Measurements from ENCODE around the gene GGA2.
A peak's percentile ranks its signal among the peaks of the same experiment; 100 is the strongest.
"Not testable (repeated sequence)": the region's sequence is repeated elsewhere in the genome, so short reads cannot be mapped to it uniquely, and the experiment has no call there.

The GGA2 gene

GRCh38 chr16:23523876-23524385, 13.6 kb upstream of the GGA2 start:
- no peak for DNase-seq

- DNase-seq = no peak
Observed at GRCh38 chr16:23523321-23523720, 13.0 kb upstream of the GGA2 start.

- DNase-seq = no peak
Observed at GRCh38 chr16:23521965-23522364, 11.7 kb upstream of the GGA2 start.

GRCh38 chr16:23521037-23521743, 10.9 kb upstream of the GGA2 start:
- peak; percentile 25 to 44 for DNase-seq

GRCh38 chr16:23520500-23520899, 10.2 kb upstream of the GGA2 start:
- peak in 1 of 2 experiments; percentile 2 for DNase-seq

- DNase-seq = no peak
Observed at GRCh38 chr16:23519282-23519681, 9.0 kb upstream of the GGA2 start.

- peak; percentile 40 to 44 for DNase-seq
Observed at GRCh38 chr16:23518435-23518891, 8.2 kb upstream of the GGA2 start.

- DNase-seq = peak; percentile 43 to 45
Observed at GRCh38 chr16:23516366-23517137, 6.3 kb upstream of the GGA2 start.

- no peak for DNase-seq
Observed at GRCh38 chr16:23515881-23516280, 5.6 kb upstream of the GGA2 start.

GRCh38 chr16:23514381-23515152, 4.3 kb upstream of the GGA2 start:
- DNase-seq = no peak

GRCh38 chr16:23512168-23512695, 1.9 kb upstream of the GGA2 start:
- DNase-seq = no peak

GRCh38 chr16:23511731-23512130, 1.4 kb upstream of the GGA2 start:
- DNase-seq = no peak

GRCh38 chr16:23510915-23511270, 599 bp upstream of the GGA2 start:
- not testable (repeated sequence) for DNase-seq

- peak in 1 of 2 experiments; percentile 17 for DNase-seq
Observed at GRCh38 chr16:23509782-23510163, 521 bp downstream of the GGA2 start.

- DNase-seq = no peak
Observed at GRCh38 chr16:23509441-23509754, 896 bp downstream of the GGA2 start.

GRCh38 chr16:23508589-23509440, 1.5 kb downstream of the GGA2 start:
- DNase-seq = peak; percentile 2 to 19

GRCh38 chr16:23506606-23506994, 3.7 kb downstream of the GGA2 start:
- DNase-seq = no peak

- no peak for DNase-seq
Observed at GRCh38 chr16:23505671-23506605, 4.4 kb downstream of the GGA2 start.

GRCh38 chr16:23505180-23505665, 5.1 kb downstream of the GGA2 start:
- DNase-seq = no peak

GRCh38 chr16:23504453-23505179, 5.7 kb downstream of the GGA2 start:
- no peak for DNase-seq

All from Kasumi-1 (cell line).